DMS53 treated with DMSO at 0.1 percent for 48 hours (cell line): Measurements from ENCODE around the gene ATP7B.

ENCODE experiments used
- DNase-seq: peaks from one replicate; lab custom pipeline; 2025; ENCODE audit not compliant: unreplicated experiment; lab: John Stamatoyannopoulos, UW

Gene ATP7B

DNA sequence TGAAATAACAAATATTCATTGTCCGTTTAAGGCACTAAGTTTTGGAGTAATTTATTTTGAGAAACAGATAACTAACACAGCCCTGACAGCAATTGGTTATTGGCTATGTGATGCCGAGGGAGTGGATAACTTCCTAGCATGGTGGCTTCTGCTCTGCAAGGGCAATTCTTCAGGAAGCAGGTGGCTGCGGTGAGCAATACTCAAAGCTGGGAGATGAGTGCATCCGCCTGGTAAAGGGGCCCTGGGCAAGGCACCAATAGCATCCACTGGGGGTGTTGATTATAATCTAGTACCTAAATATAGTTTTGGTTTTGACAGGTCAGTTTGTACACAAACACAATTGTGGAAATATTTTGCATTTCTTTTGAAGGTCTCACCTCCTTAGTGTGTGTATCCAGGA is 108.5 kb downstream of the ATP7B start:
- no peak for DNase-seq

DNA sequence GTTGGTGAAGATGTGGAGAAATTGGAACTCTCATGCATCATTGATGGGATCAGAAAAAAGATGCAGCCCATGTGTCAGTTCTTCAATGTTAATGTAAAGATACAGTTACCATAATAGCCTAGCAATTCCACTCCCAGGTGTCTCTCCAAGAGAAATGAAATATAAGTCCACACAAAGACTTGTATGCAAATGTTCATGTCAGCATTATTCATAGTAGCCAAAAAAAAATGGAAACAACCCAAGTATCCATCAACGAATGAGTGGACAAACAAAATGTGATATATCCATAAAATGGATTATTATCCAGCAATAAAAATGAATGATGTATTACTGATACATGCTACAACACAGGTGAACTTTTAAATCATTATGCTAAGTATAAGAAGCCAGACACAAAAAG is 110.8 kb downstream of the ATP7B start:
- no peak for DNase-seq

DNA sequence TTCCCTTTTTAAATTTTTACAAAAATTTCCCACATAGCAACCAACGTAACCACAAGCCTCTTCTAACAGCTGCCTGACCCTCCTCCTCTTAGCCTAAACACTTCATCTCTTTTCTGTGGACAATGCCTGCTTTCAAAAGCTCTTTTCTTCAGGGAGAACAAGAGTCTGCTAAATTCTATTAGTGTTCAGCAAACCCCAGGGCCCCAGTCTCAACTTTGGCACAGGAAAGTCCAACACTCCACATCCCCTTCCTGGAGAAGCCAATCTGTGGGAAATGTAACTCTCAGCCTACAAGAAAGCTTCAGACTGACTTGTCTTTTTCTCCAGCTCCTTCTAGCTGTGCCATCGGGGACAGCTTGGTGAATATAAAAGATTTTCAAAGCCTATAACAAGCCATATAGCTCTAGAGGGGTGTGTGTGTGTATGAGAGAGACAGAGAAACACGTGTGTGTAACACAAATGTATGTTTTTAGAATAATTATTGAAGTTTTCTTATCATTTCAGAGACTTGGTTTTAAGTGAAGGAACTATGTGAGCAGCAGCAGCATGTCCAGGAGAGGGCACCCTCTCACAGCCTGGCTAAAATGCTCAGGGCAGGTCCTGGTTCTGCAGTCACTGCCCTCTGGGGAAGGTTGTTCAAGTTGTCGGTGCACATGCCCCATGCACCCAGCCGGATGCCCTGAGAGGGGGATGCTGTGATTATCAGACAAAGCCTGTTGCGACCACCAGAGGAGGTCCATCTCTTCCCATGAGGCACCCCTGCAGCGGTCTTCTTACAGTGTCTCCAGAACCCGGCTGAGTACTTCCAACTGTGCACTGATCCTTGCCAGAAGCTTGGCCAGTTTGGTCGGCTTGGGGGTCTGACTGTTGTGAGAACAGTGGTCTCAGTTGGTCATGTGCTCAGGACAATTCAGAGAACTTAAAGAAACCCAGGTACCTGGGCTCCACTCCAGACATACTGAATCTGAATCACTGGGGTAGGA is 115.1 kb downstream of the ATP7B start:
- peak; percentile 46 for DNase-seq

DNA sequence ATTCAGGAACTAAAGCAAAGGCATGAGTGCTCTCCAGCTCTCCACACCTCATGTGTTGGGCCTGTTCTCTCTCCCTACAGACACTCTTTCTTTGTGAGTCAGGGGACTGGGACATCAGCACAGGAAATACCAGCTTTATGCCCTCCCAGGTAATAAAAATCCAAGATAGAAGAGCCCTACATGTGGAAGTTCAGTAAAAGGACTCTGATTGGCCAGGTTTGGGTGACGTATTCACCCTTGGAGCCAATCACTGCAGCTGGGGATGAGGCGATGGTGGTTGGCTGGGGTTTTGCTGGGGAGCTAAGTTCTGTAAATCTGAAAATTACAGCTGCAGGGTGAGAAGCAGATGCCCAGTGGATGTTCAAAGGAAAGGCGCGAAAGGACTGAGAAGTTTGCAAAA is 117.0 kb downstream of the ATP7B start:
- DNase-seq, result no peak

DNA sequence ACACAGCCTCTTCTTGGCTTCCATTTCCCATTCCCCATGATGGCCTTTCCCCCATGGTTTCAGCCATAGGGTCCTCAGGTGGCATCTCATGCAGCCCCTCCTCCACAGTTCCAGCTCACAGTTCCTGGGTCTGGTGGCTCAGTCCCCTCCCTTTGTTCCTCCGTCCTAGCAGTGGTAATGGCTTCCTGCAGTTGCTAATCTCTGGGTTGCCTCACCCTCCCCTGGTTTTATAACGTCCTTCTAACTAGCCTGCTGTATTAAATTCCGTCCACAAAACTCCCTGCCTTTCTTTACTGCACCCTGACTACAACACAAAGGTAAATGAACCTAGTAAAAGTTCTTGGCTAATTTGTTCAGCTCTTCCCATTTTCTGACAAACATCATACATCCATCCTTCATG is 118.6 kb downstream of the ATP7B start:
- DNase-seq, result no peak

DNA sequence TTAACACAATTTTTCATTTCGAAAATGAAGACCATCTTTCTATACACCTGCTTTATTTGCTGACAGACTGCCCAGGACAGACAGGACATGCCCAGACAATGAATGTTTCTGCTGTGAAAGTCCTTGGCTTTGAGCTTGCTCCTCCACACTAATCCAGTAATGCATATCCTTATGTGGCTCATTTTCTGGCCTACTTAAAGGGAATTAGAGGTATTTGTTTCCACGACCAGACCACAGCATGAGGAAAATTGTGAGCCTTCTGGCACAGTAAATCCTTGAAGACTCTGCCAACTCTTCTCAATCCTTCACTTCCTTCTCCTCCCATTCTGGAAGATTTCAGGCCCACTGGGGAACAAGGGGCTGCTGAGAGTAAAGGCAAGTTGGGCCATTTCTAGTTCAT is 123.8 kb downstream of the ATP7B start:
- no peak for DNase-seq

DNA sequence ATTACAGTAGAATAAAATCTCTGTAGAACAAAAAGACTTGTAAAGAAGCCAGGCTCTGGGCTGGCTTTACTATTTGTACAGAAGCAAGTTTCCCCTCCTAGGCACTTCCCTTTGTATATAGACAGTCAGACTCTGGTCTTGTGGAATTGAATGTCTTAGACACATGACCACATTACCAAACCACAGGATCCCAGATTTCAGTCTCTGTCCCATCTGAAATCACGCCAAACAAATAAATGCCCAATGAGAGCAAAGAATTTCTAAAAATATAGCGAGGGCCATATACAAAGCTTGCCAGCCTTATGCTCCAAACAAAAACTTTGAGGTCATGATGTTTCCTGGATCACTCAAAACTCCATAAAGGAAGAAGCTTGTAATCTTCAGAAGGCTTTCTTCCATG is 125.6 kb downstream of the ATP7B start:
- no peak for DNase-seq

DNA sequence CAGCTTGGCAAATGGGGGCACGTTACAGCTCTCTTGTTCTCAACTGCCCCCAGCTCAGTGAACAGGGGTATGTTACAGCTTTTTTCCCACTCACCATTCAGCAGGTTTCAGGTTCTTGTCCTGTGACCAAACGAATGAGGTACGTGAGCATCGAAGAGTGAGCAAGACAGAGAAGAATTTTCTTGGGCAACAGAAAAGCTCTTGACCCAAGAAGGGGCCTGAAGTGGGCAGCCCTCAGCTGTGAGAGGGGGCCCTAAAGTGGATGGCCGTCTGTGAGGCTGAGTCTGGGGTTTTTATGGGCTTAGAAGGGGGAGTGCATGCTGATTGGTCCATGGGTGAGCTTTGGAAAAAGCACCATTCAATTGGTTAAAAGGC is 128.0 kb downstream of the ATP7B start:
- DNase-seq, result no peak
